Brain microvascular endothelial cell (primary cell): ENCODE data around the gene C8G.

Experiments used
- DNase-seq: peaks from one replicate; pipeline ENCODE4 v3.0.0-alpha.2; 2020
- H3K27ac ChIP-seq: fragments of 250-450 bp; sonication (Bioruptor Pico); 2 replicates; pipeline ENCODE4 v1.5.1; 2020; ENCODE audit warnings: mild to moderate bottlenecking, moderate library complexity
- H3K27me3 ChIP-seq: fragments of 250-450 bp; sonication (Bioruptor Pico); replicated peaks from 2 replicates; pipeline ENCODE4 v1.5.1; 2020; ENCODE audit warnings: mild to moderate bottlenecking
- H3K36me3 ChIP-seq: fragments of 250-450 bp; sonication (Bioruptor Pico); replicated peaks from 2 replicates; pipeline ENCODE4 v1.5.1; 2020; ENCODE audit warnings: mild to moderate bottlenecking
- H3K4me3 ChIP-seq: 2 replicates; pipeline ENCODE4 v1.5.1; 2011; ENCODE audit warnings: low read depth, mild to moderate bottlenecking, control low read depth, low read length, moderate library complexity
- CTCF ChIP-seq: IDR thresholded peaks from 2 replicates; pipeline ENCODE4 v1.5.1; 2011; ENCODE audit warnings: low read depth, mild to moderate bottlenecking, moderate library complexity, low read length, control low read depth, inconsistent platforms; ENCODE audit errors: missing control alignments
- in situ Hi-C: cut with HindIII; loops from 2 replicates; pipeline ENCODE4 v1.10.0; 2017; ENCODE audit warnings: low sequenced_read_pairs, low pct_ligation_motif_present

Gene C8G

GRCh38 chr9:136943291-136944211 is 1.5 kb upstream of the C8G start:
- peak overlapping the region; percentile 75 for H3K27ac ChIP-seq
- in situ Hi-C loops: loop anchor here (25.0 kb wide), 1 partner anchor 94 kb away; the partner anchor contains the start of genes ABCA2, FUT7 and NPDC1
- peak overlapping the region; percentile 76 for H3K4me3 ChIP-seq
- TF ChIP-seq CTCF: no peak
- no peaks in the 10 kb centered on the region for H3K27me3 ChIP-seq
- H3K36me3 ChIP-seq: peaks cover 45% of the 10 kb centered on the region
- DNase-seq: peak; percentile 21

- Histone ChIP-seq H3K27me3 (no peaks in the 10 kb centered on the region), H3K27ac (peak overlapping the region; percentile 75), H3K4me3 (peak overlapping the region; percentile 76), H3K36me3 (peaks cover 42% of the 10 kb centered on the region)
- TF ChIP-seq CTCF: no peak
- no peak for DNase-seq
- in situ Hi-C loops: loop anchor here (25.0 kb wide), 1 partner anchor 93 kb away; the partner anchor contains the start of genes ABCA2, FUT7 and NPDC1
Observed at GRCh38 chr9:136944212-136944518, 878 bp upstream of the C8G start.

- no peaks in the 10 kb centered on the region for H3K27me3 ChIP-seq
- peaks cover 27% of the 10 kb centered on the region for H3K36me3 ChIP-seq
- no peak overlapping the region for H3K27ac ChIP-seq
- no peak for DNase-seq
- no peak for TF ChIP-seq CTCF
- in situ Hi-C loops: loop anchor here (25.0 kb wide), 1 partner anchor 92 kb away; the partner anchor contains the start of genes ABCA2, FUT7 and NPDC1
- no peak overlapping the region for H3K4me3 ChIP-seq
Observed at GRCh38 chr9:136945333-136946227, 537 bp downstream of the C8G start.

- Histone ChIP-seq H3K36me3 (peaks cover 19% of the 10 kb centered on the region), H3K27me3 (no peaks in the 10 kb centered on the region), H3K4me3 (no peak overlapping the region), H3K27ac (no peak overlapping the region)
- TF ChIP-seq CTCF: no peak
- DNase-seq: no peak
- in situ Hi-C loops: loop anchor here (25.0 kb wide), 1 partner anchor 91 kb away; the partner anchor contains the start of genes ABCA2, FUT7 and NPDC1
Observed at GRCh38 chr9:136946228-136947027, 1.4 kb downstream of the C8G start.
